H1 (cell line): Measurements from ENCODE around the gene KLK1. TPM values are rescaled to one million over a fixed set of nuclear protein-coding genes. Genes with fewer than 3 reads are reported as not detected.

Experiments used
- GTF2F1 ChIP-seq: IDR thresholded peaks from 2 replicates; pipeline ENCODE4 v1.6.1; 2012; ENCODE audit warnings: low read depth, low read length, improper control_type of control experiment, borderline replicate concordance
- polyA plus RNA-seq, 7 experiments: library from polyadenylated mRNA; depleted of rRNA in 3 of 7; stranded (reverse) in 5 of 7; unstranded in 2 of 7; fragments of >200 nt in 5 of 7; fragments of 200-250 nt in 2 of 7; gene quantifications; 1 replicate in 5 of 7; 2 replicates in 1 of 7; 4 replicates in 1 of 7; pipeline versions ENCODE4 v1.2.1 to v1.2.3, GENCODE V29; 2011 to 2013; ENCODE audit warnings: missing spikeins in 2 of 7, mixed read lengths in 2 of 7
- total RNA-seq: library from RNA; stranded (reverse); fragmentation: NEBNext Ultra II Directional; extraction: Animal tissue kit (Norgen Biotek cat#: 25700); gene quantifications from 2 replicates; pipeline ENCODE4 v1.2.1, GENCODE V29; 2021

The KLK1 gene
- total and polyA plus RNA-seq, 2 of the 8 experiments (the other 6 are each of a cell fraction or from before 2014, with no cell fraction given), result 3.4 to 4.0 TPM

DNA sequence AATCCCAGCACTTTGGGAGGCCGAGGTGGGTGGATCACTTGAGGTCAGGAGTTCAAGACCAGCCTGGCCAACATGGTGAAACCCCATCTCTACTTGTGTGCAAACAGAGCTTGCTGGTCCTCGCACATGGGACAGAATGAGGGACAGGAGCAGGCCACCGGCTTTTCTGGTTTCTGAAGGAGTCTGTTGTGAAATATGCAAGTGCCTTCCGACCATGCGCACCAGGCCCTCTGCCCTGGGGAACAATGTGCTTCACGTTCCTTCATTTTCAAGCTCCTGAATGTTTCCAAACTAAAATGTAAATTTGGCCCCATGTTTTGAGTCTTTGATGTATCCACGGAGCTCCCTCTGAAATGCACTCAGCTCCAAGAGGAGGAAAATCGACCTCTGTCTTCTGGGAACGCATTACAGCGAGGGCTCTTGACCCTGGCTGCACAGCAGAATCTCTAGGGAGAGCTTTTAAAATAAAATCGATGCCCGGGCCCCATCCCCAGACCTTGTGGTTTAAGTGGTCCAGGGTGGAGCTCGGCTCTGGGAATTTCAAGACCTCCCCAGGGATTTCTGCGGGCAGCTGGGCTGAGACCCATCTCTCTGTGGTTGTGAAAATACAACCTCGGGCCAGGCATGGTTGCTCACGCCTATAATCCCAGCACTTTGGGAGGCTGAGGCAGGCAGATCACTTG, 42.7 kb downstream of the KLK1 start (continued):
- TF ChIP-seq GTF2F1, result no peak
